ENCODE results near the gene FDXACB1.
A peak's percentile ranks its signal among the peaks of the same experiment; 100 is the strongest.

The FDXACB1 gene

GRCh38 chr11:111852103-111852502 is 26.9 kb downstream of the FDXACB1 start:
- TF ChIP-seq CTCF (IDR thresholded peaks at IDR 0.05) (no peak), ZFX (IDR thresholded peaks at IDR 0.05; ENCODE audit: borderline replicate concordance) (no peak)
- no peak overlapping the region for H3K27ac ChIP-seq

- H3K27ac ChIP-seq: no peak overlapping the region
- TF ChIP-seq CTCF (IDR thresholded peaks at IDR 0.05) (peak; percentile 40; the same call in 1 of the 2 replicates), ZFX (IDR thresholded peaks at IDR 0.05; ENCODE audit: borderline replicate concordance) (no peak)
Observed at GRCh38 chr11:111851636-111852035, 27.3 kb downstream of the FDXACB1 start.

- TF ChIP-seq ZFX (IDR thresholded peaks at IDR 0.05; ENCODE audit: borderline replicate concordance): no peak
- no peak for TF ChIP-seq CTCF (IDR thresholded peaks at IDR 0.05)
- no peak overlapping the region for H3K27ac ChIP-seq
Observed at GRCh38 chr11:111851067-111851466, 27.9 kb downstream of the FDXACB1 start.

DNA sequence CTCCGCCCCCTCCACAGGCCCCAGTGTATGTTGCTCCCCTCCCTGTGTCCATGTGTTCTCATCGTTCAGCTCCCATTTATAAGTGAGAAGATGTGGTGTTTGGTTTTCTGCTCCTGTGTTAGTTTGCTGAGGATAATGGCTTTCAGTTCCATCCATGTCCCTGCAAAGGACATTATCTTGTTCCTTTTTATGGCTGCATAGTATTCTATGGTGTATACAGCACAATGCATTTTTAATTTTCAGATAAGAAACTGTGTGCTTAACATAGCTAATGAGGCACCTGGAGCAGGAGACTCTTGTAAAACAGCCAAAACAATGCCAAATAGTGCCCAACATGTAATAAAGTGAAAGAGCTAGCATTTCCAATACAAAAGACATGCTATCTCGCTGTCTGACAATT is 29.3 kb downstream of the FDXACB1 start:
- TF ChIP-seq ZFX (IDR thresholded peaks at IDR 0.05; ENCODE audit: borderline replicate concordance): no peak
- no peak for TF ChIP-seq CTCF (IDR thresholded peaks at IDR 0.05)

GRCh38 chr11:111846636-111847035 is 32.3 kb downstream of the FDXACB1 start:
- TF ChIP-seq ZFX (IDR thresholded peaks at IDR 0.05; ENCODE audit: borderline replicate concordance) (no peak), CTCF (IDR thresholded peaks at IDR 0.05) (no peak)
- H3K27ac ChIP-seq: no peak overlapping the region

More for the DNA sequence above, 29.3 kb downstream of the FDXACB1 start:
- no peak overlapping the region for H3K27ac ChIP-seq

- no peak overlapping the region for H3K27ac ChIP-seq
Observed at GRCh38 chr11:111846063-111846462, 32.9 kb downstream of the FDXACB1 start.

More at GRCh38 chr11:111846063-111846462, 32.9 kb downstream of the FDXACB1 start:
- TF ChIP-seq ZFX (IDR thresholded peaks at IDR 0.05; ENCODE audit: borderline replicate concordance) (no peak), CTCF (IDR thresholded peaks at IDR 0.05) (no peak)

Measured in 22Rv1 (cell line).